NCI-H2081 treated with DMSO at 0.1 percent for 48 hours (cell line): ENCODE measurements around the gene MRPL21.
A peak's percentile ranks its signal among the peaks of the same experiment; 100 is the strongest.

Source experiments
- DNase-seq: peaks from one replicate; lab custom pipeline; 2025; lab: John Stamatoyannopoulos, UW

MRPL21 gene

DNA sequence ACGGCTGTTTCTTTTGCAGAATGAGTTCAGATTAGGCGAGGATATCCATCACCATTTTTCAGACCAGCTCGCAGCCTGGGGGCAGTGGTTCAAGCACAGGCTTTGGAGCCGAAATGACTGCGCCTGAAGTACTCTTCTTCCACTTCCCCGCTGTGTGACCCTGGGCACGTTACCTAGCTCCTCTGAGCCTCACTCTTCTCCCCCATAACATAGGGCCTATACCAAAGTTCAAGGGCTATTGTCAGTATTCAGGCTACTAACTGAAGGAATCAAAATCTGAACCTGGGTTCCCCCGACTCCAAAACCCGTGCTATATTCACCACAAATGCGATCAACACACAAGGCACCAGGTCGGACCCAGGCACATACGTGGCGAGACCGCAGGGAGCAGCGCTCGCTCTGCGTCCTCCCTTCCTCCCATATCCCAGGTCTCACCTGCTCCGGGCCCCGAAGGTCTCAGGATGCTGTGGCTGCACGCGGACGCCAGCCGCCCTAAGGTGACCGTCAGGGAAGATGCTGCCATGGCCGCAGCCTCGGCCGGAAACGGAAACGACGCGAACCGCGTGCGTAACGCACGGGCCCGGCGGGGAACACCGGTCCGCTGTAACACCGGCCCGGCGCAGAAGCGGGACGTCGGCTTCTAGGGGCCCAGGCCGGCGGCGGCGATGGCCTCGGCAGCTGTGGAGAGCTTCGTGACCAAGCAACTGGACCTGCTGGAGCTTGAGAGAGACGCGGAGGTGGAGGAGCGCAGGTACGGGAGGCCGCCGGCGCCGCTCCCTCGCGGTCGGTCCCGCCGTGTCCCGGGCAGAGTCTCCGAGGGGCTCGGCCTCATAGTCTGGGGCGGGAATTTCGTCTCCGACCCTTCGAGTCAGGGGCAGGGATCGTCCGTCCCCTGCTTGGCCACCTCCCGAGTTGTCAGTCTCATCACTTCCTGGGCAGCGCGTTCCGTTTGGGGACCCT lies at the start of gene MRPL21, which contains the start of gene IGHMBP2:
TSS of gene MRPL21 (minus strand) at position 545 of the 960 bp plus-strand sequence. CDS start at position 523, 22 bp downstream.
TSS of gene IGHMBP2 (plus strand) at position 604 of the 960 bp plus-strand sequence. CDS start at position 666, 62 bp downstream.
- DNase-seq, result peak; percentile 15

- no peak for DNase-seq
Observed at GRCh38 chr11:68950762-68951161, 47.1 kb upstream of the MRPL21 start.

DNA sequence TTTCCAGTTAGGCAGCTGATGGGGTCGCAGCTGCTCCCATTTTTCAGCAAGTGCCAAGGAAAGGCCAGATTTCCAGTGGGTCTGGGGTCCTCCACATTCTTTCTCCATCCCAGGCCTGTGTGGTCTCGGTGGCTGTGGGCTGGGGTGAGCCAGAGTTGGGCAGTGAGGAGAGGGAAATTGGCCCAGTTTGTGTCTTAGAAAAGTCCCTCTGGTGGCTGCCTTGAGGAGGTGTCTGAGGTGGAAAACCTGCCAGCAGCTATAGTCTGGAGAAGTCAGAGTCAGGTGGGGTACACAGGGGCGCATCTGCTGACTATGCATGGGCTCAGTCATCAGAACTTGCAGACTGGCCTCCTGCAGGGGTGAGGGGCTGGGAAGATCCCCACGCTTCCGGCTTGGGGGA lies 46.6 kb upstream of the MRPL21 start:
- DNase-seq, result no peak

DNA sequence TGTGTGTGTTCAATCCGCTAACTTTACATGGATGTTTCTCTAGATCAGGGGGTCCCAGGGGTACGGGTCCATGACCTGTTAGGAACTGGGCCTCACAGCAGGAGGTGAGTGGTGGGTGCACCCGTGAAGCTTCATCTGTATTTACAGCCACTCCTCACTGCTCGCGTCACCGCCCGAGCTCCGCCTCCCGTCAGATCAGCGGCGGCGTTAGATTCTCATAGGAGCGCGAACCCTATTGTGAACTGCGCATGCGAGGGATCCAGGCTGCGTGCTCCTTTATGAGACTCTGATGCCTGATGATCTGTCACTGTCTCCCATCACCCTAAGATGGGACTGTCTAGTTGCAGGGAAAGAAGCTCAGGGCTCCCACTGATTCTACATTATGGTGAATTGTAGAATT lies 45.3 kb upstream of the MRPL21 start:
- DNase-seq, result no peak

GRCh38 chr11:68948496-68948895 lies 44.9 kb upstream of the MRPL21 start:
- no peak for DNase-seq

DNA sequence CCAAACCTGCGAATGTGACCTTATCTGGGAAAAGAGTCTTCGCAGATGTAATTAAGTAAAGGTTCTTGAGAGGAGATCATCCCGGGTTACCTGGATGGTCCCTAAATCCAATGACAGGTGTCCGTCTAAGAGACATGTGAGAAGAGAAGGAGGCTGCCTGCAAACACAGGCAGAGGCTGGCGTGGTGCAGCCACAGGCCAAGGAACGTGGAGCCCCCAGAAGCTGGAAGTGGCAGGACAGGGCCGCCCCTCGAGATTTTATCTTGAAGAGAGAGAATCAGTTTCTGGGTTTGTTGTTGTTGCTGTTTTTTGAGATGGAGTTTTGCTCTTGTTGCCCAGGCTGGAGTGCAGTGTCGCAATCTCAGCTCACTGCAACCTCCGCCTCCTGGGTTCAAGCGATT lies 43.5 kb upstream of the MRPL21 start:
- no peak for DNase-seq

- no peak for DNase-seq
Observed at GRCh38 chr11:68946416-68947090, 42.9 kb upstream of the MRPL21 start.

DNA sequence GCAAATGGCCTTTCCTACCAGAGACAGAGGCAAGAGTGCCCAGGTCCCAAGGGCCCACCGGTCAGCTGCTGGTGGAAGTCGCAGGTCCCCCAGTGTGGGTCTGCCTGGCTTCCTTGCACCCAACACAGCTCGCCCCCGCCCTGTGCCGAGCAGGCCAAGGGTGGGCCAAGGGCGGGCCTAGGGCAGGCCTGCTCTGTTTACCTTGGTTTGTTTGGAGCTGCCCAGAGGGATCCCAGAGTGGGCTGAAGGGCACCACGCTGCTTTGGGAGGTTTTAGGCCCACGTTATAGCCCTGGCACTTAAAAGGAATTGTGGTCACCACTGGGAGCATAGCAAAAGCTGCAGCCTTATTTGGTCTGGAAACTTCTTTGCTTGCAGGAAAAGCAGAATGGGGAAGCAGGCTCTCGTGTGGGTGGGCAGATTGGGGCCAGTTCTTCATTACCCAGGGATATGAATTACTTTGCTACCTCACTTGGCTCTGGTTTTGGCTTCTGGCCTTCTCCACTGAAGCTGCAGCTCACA lies 39.2 kb upstream of the MRPL21 start:
- no peak for DNase-seq

- DNase-seq, result no peak
Observed at GRCh38 chr11:68942095-68942620, 38.5 kb upstream of the MRPL21 start.

- no peak for DNase-seq
Observed at GRCh38 chr11:68941324-68942094, 37.9 kb upstream of the MRPL21 start.

GRCh38 chr11:68940651-68941323 lies 37.2 kb upstream of the MRPL21 start:
- no peak for DNase-seq

GRCh38 chr11:68939583-68940555 lies 36.2 kb upstream of the MRPL21 start:
- DNase-seq, result no peak

GRCh38 chr11:68938816-68939582 lies 35.4 kb upstream of the MRPL21 start:
- no peak for DNase-seq

DNA sequence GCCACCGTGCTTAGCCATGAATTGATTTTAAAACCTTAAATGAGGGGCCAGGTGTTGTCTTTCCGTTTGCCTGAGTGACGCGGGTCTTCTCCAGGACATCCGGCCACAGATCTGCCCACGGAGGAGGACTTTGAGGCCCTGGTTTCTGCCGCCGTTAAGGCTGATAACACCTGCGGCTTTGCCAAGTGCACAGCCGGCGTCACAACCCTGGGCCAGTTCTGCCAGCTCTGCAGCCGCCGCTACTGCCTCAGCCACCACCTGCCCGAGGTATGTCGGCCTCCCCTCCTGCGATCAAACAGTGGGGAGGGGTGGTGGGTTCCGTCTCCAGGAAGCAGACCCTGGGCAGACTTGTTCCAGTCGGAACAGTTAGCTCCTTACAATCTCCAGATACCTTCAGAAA lies 34.5 kb upstream of the MRPL21 start:
- DNase-seq, result no peak

DNA sequence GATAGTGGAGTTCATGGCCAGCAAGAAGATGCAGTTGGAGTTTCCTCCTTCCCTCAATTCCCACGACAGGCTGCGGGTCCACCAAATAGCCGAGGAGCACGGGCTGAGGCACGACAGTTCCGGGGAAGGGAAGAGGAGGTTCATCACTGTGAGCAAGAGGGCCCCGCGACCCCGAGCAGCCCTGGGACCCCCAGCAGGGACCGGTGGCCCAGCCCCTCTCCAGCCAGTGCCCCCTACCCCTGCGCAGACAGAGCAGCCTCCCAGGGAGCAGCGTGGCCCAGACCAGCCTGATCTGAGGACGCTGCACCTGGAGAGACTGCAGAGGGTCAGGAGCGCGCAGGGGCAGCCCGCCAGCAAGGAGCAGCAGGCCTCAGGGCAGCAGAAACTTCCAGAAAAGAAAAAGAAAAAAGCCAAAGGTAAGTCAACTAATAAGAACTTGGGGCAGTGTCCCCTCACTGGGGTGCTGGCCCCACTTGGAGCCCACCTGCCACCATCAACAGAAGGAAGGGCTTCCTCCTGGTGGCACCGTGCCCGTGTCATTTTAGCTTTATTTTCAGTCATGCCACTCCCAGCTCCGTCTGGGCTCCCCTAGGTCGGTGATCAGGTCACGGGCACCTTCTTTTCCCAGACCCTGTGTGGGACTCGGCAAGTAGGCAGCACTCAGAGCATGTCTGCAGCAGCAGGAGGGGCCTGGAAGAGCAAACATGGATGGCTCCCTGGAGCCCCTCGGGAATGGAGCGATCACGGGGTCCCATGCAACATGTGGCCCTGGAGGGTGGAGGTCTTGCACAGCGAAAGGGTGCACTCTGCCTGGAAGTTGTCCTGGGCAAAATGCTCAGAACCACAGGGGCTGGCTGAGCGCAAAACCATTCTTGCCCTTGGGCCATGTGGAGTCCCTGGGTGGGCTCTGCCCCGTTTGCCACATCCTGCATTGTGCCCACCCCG lies 33.3 kb upstream of the MRPL21 start:
- DNase-seq, result no peak

DNA sequence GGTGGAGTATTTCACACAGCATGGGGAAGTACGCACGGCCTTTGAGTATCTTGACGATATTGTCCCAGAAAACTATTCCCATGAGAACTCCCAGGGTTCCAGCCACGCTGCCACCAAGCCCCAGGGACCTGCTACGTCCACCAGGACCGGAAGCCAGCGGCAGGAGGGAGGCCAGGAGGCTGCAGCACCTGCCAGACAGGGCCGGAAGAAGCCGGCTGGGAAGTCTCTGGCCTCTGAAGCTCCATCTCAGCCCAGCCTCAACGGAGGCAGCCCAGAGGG lies 32.7 kb upstream of the MRPL21 start:
- no peak for DNase-seq

GRCh38 chr11:68935516-68936357 lies 32.1 kb upstream of the MRPL21 start:
- DNase-seq, result no peak
